Measurements from ENCODE around the gene ZDHHC1. TPM values are rescaled to one million over a fixed set of nuclear protein-coding genes. Genes with fewer than 3 reads are reported as not detected.

ZDHHC1 gene
- total RNA-seq, 2 donors from 2014 or later = 20.3 to 69.8 TPM

GRCh38 chr16:67451704-67452435, 35.6 kb upstream of the ZDHHC1 start:
- TF ChIP-seq POLR2A (IDR thresholded peaks at IDR 0.05) (no peak), POLR2AphosphoS5 (IDR thresholded peaks at IDR 0.05) (peak; percentile 90), CTCF (IDR thresholded peaks at IDR 0.05) (no peak)
- H3K4me1 ChIP-seq (replicated peaks) = peaks cover 36% of the 10 kb centered on the region
- no peak overlapping the region for H3K4me3 ChIP-seq
- H3K36me3 ChIP-seq = no peaks in the 10 kb centered on the region
- intact Hi-C loops (cut with DNase I) = no loop called here
- peak; percentile 80 for DNase-seq (ENCODE audit: low spot score)
- H3K27me3 ChIP-seq (replicated peaks; ENCODE audit: insufficient read depth) = no peaks in the 10 kb centered on the region
- H3K27ac ChIP-seq = peak overlapping the region; percentile 85 to 86
- WGBS = 38% methylated on average over 2 of the region's 2 CpGs
- no peaks in the 10 kb centered on the region for H3K9me3 ChIP-seq

- WGBS = 57% methylated on average over 12 of the region's 12 CpGs
- no peak for TF ChIP-seq POLR2A (IDR thresholded peaks at IDR 0.05)
- TF ChIP-seq POLR2AphosphoS5 (IDR thresholded peaks at IDR 0.05) = no peak
- no peak for TF ChIP-seq CTCF (IDR thresholded peaks at IDR 0.05)
- Histone ChIP-seq H3K4me3 (no peak overlapping the region), H3K9me3 (no peaks in the 10 kb centered on the region), H3K4me1 (replicated peaks) (peaks cover 38% of the 10 kb centered on the region), H3K27ac (peak overlapping the region; percentile 85 to 86), H3K27me3 (replicated peaks; ENCODE audit: insufficient read depth) (no peaks in the 10 kb centered on the region), H3K36me3 (no peaks in the 10 kb centered on the region)
- no peak for DNase-seq (ENCODE audit: low spot score)
- intact Hi-C loops (cut with DNase I) = no loop called here
Measured at GRCh38 chr16:67451061-67451703, 34.9 kb upstream of the ZDHHC1 start.

- H3K4me1 ChIP-seq (replicated peaks) = peaks cover 45% of the 10 kb centered on the region
Measured at GRCh38 chr16:67449739-67450138, 33.5 kb upstream of the ZDHHC1 start.

GRCh38 chr16:67449336-67449735, 33.1 kb upstream of the ZDHHC1 start:
- peak overlapping the region; percentile 29 to 86 for H3K27ac ChIP-seq
- DNase-seq (ENCODE audit: low spot score) = no peak

More at GRCh38 chr16:67449739-67450138, 33.5 kb upstream of the ZDHHC1 start:
- Histone ChIP-seq H3K9me3 (no peaks in the 10 kb centered on the region), H3K4me3 (no peak overlapping the region), H3K27me3 (replicated peaks; ENCODE audit: insufficient read depth) (no peaks in the 10 kb centered on the region), H3K36me3 (no peaks in the 10 kb centered on the region), H3K27ac (peak overlapping the region; percentile 29 to 86)
- TF ChIP-seq CTCF (IDR thresholded peaks at IDR 0.05) (no peak), POLR2A (IDR thresholded peaks at IDR 0.05) (no peak), POLR2AphosphoS5 (IDR thresholded peaks at IDR 0.05) (no peak)
- no peak for DNase-seq (ENCODE audit: low spot score)
- intact Hi-C loops (cut with DNase I) = no loop called here
- whole genome bisulfite sequencing = 68% methylated on average over 3 of the region's 3 CpGs

More at GRCh38 chr16:67449336-67449735, 33.1 kb upstream of the ZDHHC1 start:
- WGBS = 61% methylated on average over 2 of the region's 2 CpGs
- H3K27me3 ChIP-seq (replicated peaks; ENCODE audit: insufficient read depth) = no peaks in the 10 kb centered on the region
- no peaks in the 10 kb centered on the region for H3K9me3 ChIP-seq
- intact Hi-C loops (cut with DNase I) = no loop called here
- TF ChIP-seq POLR2A (IDR thresholded peaks at IDR 0.05) (no peak), POLR2AphosphoS5 (IDR thresholded peaks at IDR 0.05) (no peak), CTCF (IDR thresholded peaks at IDR 0.05) (no peak)
- peaks cover 45% of the 10 kb centered on the region for H3K4me1 ChIP-seq (replicated peaks)
- no peak overlapping the region for H3K4me3 ChIP-seq
- no peaks in the 10 kb centered on the region for H3K36me3 ChIP-seq

All from prostate gland (tissue), 2 donors.